Measurements from ENCODE around the gene COMMD3. TPM values are rescaled to one million over a fixed set of nuclear protein-coding genes. Genes with fewer than 3 reads are reported as not detected.

COMMD3 gene
- total and polyA plus RNA-seq, 2 donors (not counting 3 experiments of a cell fraction or from before 2014, with no cell fraction given) = 22.5 to 48.9 TPM

DNA sequence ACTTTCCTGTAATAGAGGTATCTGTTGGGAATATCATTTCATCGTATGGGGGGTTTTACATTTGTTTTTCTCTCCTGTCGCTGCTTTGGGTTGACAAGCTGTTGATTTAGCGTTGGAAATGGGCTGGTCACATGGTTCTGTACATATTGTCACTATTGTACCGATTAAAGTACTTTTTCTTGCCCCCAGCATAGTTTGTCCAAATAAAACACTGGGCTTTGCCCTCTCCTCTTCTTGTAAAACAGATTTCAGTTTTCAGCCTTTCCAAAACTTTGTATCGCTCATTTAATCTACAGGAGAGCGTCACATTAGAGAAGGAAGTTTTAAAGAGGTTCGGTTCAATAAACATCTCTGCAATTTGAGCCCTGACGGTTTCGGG, 8.7 kb downstream of the COMMD3 start:
- H3K9ac ChIP-seq (replicated peaks; ENCODE audit: extremely low read depth, insufficient read depth, low read length) = peak overlapping the region; percentile 44
- H3K27me3 ChIP-seq (ENCODE audit: control insufficient read depth in 2 of 2, insufficient read depth in 2 of 2, low read length in 2 of 2) = peaks cover 23 to 32% of the 10 kb centered on the region in 2 experiments
- ChIA-PET POLR2A (no interaction called here), CTCF (interaction anchor here (0.6 to 1.0 kb wide), 3 partner anchors 9 to 222 kb away, joined by 3 read pairs; partner anchors contain the start of gene COMMD3)
- DNase-seq (ENCODE audit: low read depth, low spot score) (no peak), FAIRE-seq (no peak)
- dilution Hi-C loops (cut with MboI; ENCODE audit: extremely low pct_ligation_motif_present, low sequenced_read_pairs) (no loop called here), intact Hi-C loops (cut with micrococcal nuclease) (loop anchor here (5.0 to 10.0 kb wide), 2 partner anchors 662 to 800 kb away; partner anchors contain the start of gene SKIDA1)
- H3K4me3 ChIP-seq (replicated peaks in 1 of 3; ENCODE audit: insufficient read depth in 1 of 3, low read depth in 1 of 3, low read length in 3 of 3) = peak overlapping the region; percentile 64 to 83 (median 82)
- H3K36me3 ChIP-seq (ENCODE audit: control insufficient read depth in 2 of 2, extremely low read depth in 1 of 2, insufficient read depth in 2 of 2, low read length in 2 of 2) = peaks cover 3 to 6% of the 10 kb centered on the region in 2 experiments
- H3K9me1 ChIP-seq (replicated peaks; ENCODE audit: control insufficient read depth, extremely low read depth, insufficient read depth, low read length) = no peaks in the 10 kb centered on the region
- BruUV-seq (replicated peaks) = no TSS peak
- no peak overlapping the region for H2AFZ ChIP-seq (ENCODE audit: low read depth, low read length)
- no peaks in the 10 kb centered on the region for H3K9me3 ChIP-seq (replicated peaks; ENCODE audit: control insufficient read depth, insufficient read depth, low read length)
- no peak overlapping the region for H3K27ac ChIP-seq (ENCODE audit: insufficient read depth, low read depth, low read length)
- TF ChIP-seq GATA2 (IDR thresholded peaks at IDR 0.05; ENCODE audit: insufficient read depth, insufficient read length, low read depth, low read length) (no peak), EZH2 (IDR thresholded peaks at IDR 0.05; ENCODE audit: borderline replicate concordance, low read depth, low read length, severe bottlenecking) (no peak), JUN (IDR thresholded peaks at IDR 0.05; ENCODE audit: borderline replicate concordance, insufficient read depth, insufficient read length, low read depth) (no peak), MYC (IDR thresholded peaks at IDR 0.05; ENCODE audit: low read depth, low read length) (no peak), POLR2A (IDR thresholded peaks at IDR 0.05; ENCODE audit: low read depth, low read length) (no peak), FOS (IDR thresholded peaks at IDR 0.05; ENCODE audit: borderline replicate concordance, insufficient read depth, low read length) (no peak), POLR2AphosphoS5 (IDR thresholded peaks at IDR 0.05; ENCODE audit: insufficient read depth, low read depth, low read length) (no peak), CTCF (IDR thresholded peaks at IDR 0.05; ENCODE audit: extremely low read depth in 1 of 2, insufficient read depth in 1 of 2, low read depth in 1 of 2, low read length in 2 of 2) (no peak)
- TF ChIP-seq, protein P1, sequence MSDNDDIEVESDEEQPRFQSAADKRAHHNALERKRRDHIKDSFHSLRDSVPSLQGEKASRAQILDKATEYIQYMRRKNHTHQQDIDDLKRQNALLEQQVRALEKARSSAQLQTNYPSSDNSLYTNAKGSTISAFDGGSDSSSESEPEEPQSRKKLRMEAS (IDR thresholded peaks at IDR 0.05; ENCODE audit: insufficient read depth, insufficient read length) = no peak
- peaks cover 10% of the 10 kb centered on the region for H4K20me1 ChIP-seq (replicated peaks; ENCODE audit: control insufficient read depth, extremely low read depth, insufficient read depth, low read length)
- peaks cover 21% of the 10 kb centered on the region for H3K4me1 ChIP-seq (ENCODE audit: control insufficient read depth, extremely low read depth, insufficient read depth, low read length)
- no peaks in the 10 kb centered on the region for H3K79me2 ChIP-seq (ENCODE audit: control insufficient read depth, insufficient read depth, low read length)
- peak overlapping the region; percentile 95 for H3K4me2 ChIP-seq (ENCODE audit: insufficient read depth, low read length)

Data from endothelial cell of umbilical vein (primary cell).